Measurements from ENCODE around the gene ST8SIA5.

Gene ST8SIA5

GRCh38 chr18:46668694-46669093 lies 88.2 kb downstream of the ST8SIA5 start:
- DNase-seq (ENCODE audit: low spot score) = no peak

- no peak for DNase-seq (ENCODE audit: low spot score)
Measured at GRCh38 chr18:46668135-46668534, 88.7 kb downstream of the ST8SIA5 start.

GRCh38 chr18:46663539-46663938 lies 93.3 kb downstream of the ST8SIA5 start:
- DNase-seq (ENCODE audit: low spot score) = no peak

- DNase-seq (ENCODE audit: low spot score) = peak; percentile 90
Measured at GRCh38 chr18:46660957-46661749, 95.7 kb downstream of the ST8SIA5 start.

- no peak for DNase-seq (ENCODE audit: low spot score)
Measured at GRCh38 chr18:46659484-46659883, 97.4 kb downstream of the ST8SIA5 start.

GRCh38 chr18:46657115-46657955 lies 99.5 kb downstream of the ST8SIA5 start, which contains the start of gene LOXHD1:
TSS of gene LOXHD1 (minus strand) at chr18:46657220. CDS start at chr18:46657033, 187 bp downstream.
- no peak for DNase-seq (ENCODE audit: low spot score)

GRCh38 chr18:46656326-46657114 lies 100.3 kb downstream of the ST8SIA5 start:
- DNase-seq (ENCODE audit: low spot score) = no peak

- DNase-seq (ENCODE audit: low spot score) = no peak
Measured at GRCh38 chr18:46652372-46652771, 104.5 kb downstream of the ST8SIA5 start.

GRCh38 chr18:46650681-46651080 lies 106.2 kb downstream of the ST8SIA5 start:
- DNase-seq (ENCODE audit: low spot score) = no peak

GRCh38 chr18:46649071-46649862 lies 107.6 kb downstream of the ST8SIA5 start:
- no peak for DNase-seq (ENCODE audit: low spot score)

- DNase-seq (ENCODE audit: low spot score) = no peak
Measured at GRCh38 chr18:46646468-46646867, 110.4 kb downstream of the ST8SIA5 start.

GRCh38 chr18:46642561-46642960 lies 114.3 kb downstream of the ST8SIA5 start:
- DNase-seq (ENCODE audit: low spot score) = no peak

- no peak for DNase-seq (ENCODE audit: low spot score)
Measured at GRCh38 chr18:46641917-46642316, 114.9 kb downstream of the ST8SIA5 start.

GRCh38 chr18:46639386-46639785 lies 117.5 kb downstream of the ST8SIA5 start:
- no peak for DNase-seq (ENCODE audit: low spot score)

GRCh38 chr18:46636040-46636630 lies 120.7 kb downstream of the ST8SIA5 start:
- no peak for DNase-seq (ENCODE audit: low spot score)

GRCh38 chr18:46632401-46633071 lies 124.3 kb downstream of the ST8SIA5 start:
- DNase-seq (ENCODE audit: low spot score) = no peak

GRCh38 chr18:46630991-46631390 lies 125.9 kb downstream of the ST8SIA5 start:
- DNase-seq (ENCODE audit: low spot score) = no peak

GRCh38 chr18:46630160-46630559 lies 126.7 kb downstream of the ST8SIA5 start:
- no peak for DNase-seq (ENCODE audit: low spot score)

GRCh38 chr18:46629361-46629760 lies 127.5 kb downstream of the ST8SIA5 start:
- no peak for DNase-seq (ENCODE audit: low spot score)

- DNase-seq (ENCODE audit: low spot score) = no peak
Measured at GRCh38 chr18:46628206-46628605, 128.6 kb downstream of the ST8SIA5 start.
